ENCODE measurements around the gene CA14. TPM values are rescaled to one million over a fixed set of nuclear protein-coding genes. Genes with fewer than 3 reads are reported as not detected.

CA14 gene
- total and polyA plus RNA-seq, 2 of the 4 experiments (the other 2 are of a cell fraction), result not detected

GRCh38 chr1:150237746-150238145 lies 19.8 kb upstream of the CA14 start:
- H3K14ac ChIP-seq (replicated peaks; ENCODE audit: low read depth, low read length), result no peak overlapping the region
- no peak overlapping the region for H4K91ac ChIP-seq (ENCODE audit: insufficient read depth, low read depth, low read length)
- H2BK15ac ChIP-seq (ENCODE audit: low read depth, low read length), result no peak overlapping the region
- peak overlapping the region; percentile 52 for H2AK9ac ChIP-seq (replicated peaks; ENCODE audit: low read depth, low read length, poor library complexity)
- no peak overlapping the region for H2BK20ac ChIP-seq (ENCODE audit: low read depth, low read length)
- 74% methylated on average over 4 of the region's 21 CpGs; no CpG with 5 or more reads in 1 of the 2 experiments for WGBS, 2 experiments (ENCODE audit: extremely low coverage in 2 of 2, insufficient read length in 1 of 2)
- ChIA-PET POLR2A (ENCODE audit: unreplicated experiment) (no interaction called here), CTCF (interaction anchor here (1.2 kb wide), 1 partner anchor 18 kb away, joined by 4 read pairs; no protein-coding TSS in a partner anchor)
- 0 out of 2 replicates have a peak, but pooled peaks cover 3% of the 10 kb centered on the region for H3K4me1 ChIP-seq (ENCODE audit: control insufficient read depth, insufficient read depth, low read length)
- no peaks in the 10 kb centered on the region; the same call in 1 of the 2 replicates for H4K20me1 ChIP-seq (ENCODE audit: insufficient read depth, low read length)
- TF ChIP-seq RAD21 (IDR thresholded peaks at IDR 0.05; ENCODE audit: low read length) (no peak), FOS (IDR thresholded peaks at IDR 0.05; ENCODE audit: low read depth, low read length) (no peak), BHLHE40 (IDR thresholded peaks at IDR 0.05; ENCODE audit: low read depth, low read length) (no peak), MAFK (IDR thresholded peaks at IDR 0.05; ENCODE audit: low read depth, low read length) (no peak), MAZ (IDR thresholded peaks at IDR 0.05; ENCODE audit: borderline replicate concordance, low read depth, low read length) (no peak), USF2 (IDR thresholded peaks at IDR 0.05; ENCODE audit: low read depth, low read length) (no peak)
- H3K4me2 ChIP-seq (ENCODE audit: low read depth, low read length), result no peak overlapping the region
- no peak for ATAC-seq (ENCODE audit: low read depth)
- DNase-seq, result no peak
- intact Hi-C loops (cut with micrococcal nuclease), result loop anchor here (5.0 kb wide), 1 partner anchor 45 kb away; the partner anchor contains the start of gene CIART
- in situ Hi-C loops (cut with MboI; ENCODE audit: low sequenced_read_pairs), result no loop called here
- dilution Hi-C loops (cut with HindIII; ENCODE audit: low sequenced_read_pairs, unreplicated experiment), result no loop called here
- no peaks in the 10 kb centered on the region for H3K36me3 ChIP-seq (ENCODE audit: control insufficient read depth, insufficient read depth, low read length)
- no peak overlapping the region for H3K56ac ChIP-seq (ENCODE audit: extremely low read depth, insufficient read depth, low read length)
- H4K8ac ChIP-seq (ENCODE audit: low read depth in 2 of 2, low read length in 2 of 2), result no peak overlapping the region
- peaks cover 0 to 20% of the 10 kb centered on the region in 2 experiments; a peak in 2 of 4 replicates for H3K79me1 ChIP-seq (ENCODE audit: low read depth in 1 of 2, low read length in 2 of 2)
- no peak overlapping the region for H2AFZ ChIP-seq (replicated peaks; ENCODE audit: low read length, poor library complexity)
- no peak overlapping the region for H2BK5ac ChIP-seq (ENCODE audit: low read depth, low read length, poor library complexity, severe bottlenecking)
- H3K9ac ChIP-seq (ENCODE audit: low read depth, low read length), result no peak overlapping the region
- no peak overlapping the region for H4K5ac ChIP-seq (ENCODE audit: low read depth, low read length)
- no peaks in the 10 kb centered on the region for H3K9me1 ChIP-seq (ENCODE audit: insufficient read depth, low read length)
- no peaks in the 10 kb centered on the region for H3K9me3 ChIP-seq (ENCODE audit: control insufficient read depth, insufficient read depth, low read length)
- no peak overlapping the region for H3K18ac ChIP-seq (ENCODE audit: low read depth, low read length)
- H3K27me3 ChIP-seq (ENCODE audit: control insufficient read depth, insufficient read depth, low read length), result no peaks in the 10 kb centered on the region
- H3K23ac ChIP-seq (ENCODE audit: low read depth, low read length), result no peak overlapping the region
- no peak overlapping the region for H3K27ac ChIP-seq (ENCODE audit: insufficient read depth, low read length)
- no peak overlapping the region for H3K4ac ChIP-seq (ENCODE audit: low read depth, low read length)
- H2BK120ac ChIP-seq (ENCODE audit: low read depth, low read length), result no peak overlapping the region
- no peak overlapping the region for H3K4me3 ChIP-seq (ENCODE audit: insufficient read depth, low read depth, low read length)
- H2AK5ac ChIP-seq (ENCODE audit: low read depth, low read length), result no peak overlapping the region
- no TSS peak for BruUV-seq (replicated peaks)
